Epithelial cell of esophagus (primary cell): ENCODE data around the gene PYGM.

Experiments used
- DNase-seq: peaks from one replicate; pipeline ENCODE4 v3.0.0; 2010; ENCODE audit warnings: low read depth
- H3K4me3 ChIP-seq: 2 replicates; pipeline ENCODE4 v1.5.1; 2011; ENCODE audit warnings: mild to moderate bottlenecking, low read length, control low read depth
- CTCF ChIP-seq: IDR thresholded peaks from 2 replicates; pipeline ENCODE4 v1.5.1; 2011; ENCODE audit warnings: low read depth, mild to moderate bottlenecking, low read length, control low read depth, inconsistent platforms; ENCODE audit not compliant: insufficient read depth; ENCODE audit errors: missing control alignments

Gene PYGM

GRCh38 chr11:64790205-64791095 is 30.7 kb upstream of the PYGM start:
- DNase-seq: no peak
- H3K4me3 ChIP-seq: no peak overlapping the region
- no peak for TF ChIP-seq CTCF

- no peak for DNase-seq
- H3K4me3 ChIP-seq: no peak overlapping the region
These were observed 29.8 kb upstream of the PYGM start for GRCh38 chr11:64789331-64790204.

DNA sequence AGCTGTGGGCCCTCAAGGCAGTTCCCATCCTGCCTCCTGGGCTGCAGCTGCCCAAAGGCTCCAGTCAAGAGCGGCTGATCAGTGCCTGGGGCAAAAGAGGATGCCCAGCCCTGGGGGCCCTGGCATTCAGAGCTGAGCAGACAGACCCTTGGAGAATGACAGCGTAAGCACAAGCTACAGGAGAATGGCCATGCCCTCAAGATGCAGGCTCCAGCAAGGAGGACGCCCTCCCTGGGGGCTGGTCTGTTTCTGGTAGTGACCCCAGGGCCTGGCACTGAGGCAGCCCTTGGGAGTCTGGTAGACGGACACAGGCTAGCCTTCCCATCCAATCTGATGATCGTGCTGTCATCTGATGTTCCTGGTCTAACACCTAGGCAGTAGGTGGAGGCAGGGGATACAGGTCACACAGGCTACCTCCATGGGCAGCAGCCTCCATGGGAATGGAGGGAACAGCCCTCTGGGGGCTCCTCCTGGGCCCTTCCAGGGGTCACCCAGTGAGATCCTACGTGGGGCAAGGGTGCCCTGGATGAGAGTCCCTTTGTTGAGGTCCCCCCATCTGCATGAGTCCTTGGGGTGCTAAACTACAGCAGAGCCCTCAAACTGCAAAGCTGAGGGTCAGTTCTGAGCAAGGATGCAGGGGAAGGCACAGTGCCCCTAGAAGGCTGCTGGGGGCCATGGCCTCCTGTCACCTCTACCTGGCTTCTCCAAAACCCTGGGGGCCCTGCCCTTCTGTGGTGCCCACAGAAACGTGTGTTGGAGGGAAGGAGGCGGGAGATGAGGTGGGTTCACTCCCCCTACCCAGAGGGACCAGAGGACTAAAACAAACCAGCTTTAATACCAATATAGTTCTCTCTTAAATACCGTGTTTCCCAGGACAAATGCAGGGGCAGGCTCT is 28.8 kb upstream of the PYGM start:
- H3K4me3 ChIP-seq: no peak overlapping the region
- no peak for DNase-seq
- no peak for TF ChIP-seq CTCF

More at GRCh38 chr11:64789331-64790204, 29.8 kb upstream of the PYGM start:
- TF ChIP-seq CTCF: no peak

GRCh38 chr11:64787526-64788320 is 27.9 kb upstream of the PYGM start:
- H3K4me3 ChIP-seq: no peak overlapping the region
- peak; percentile 85 for TF ChIP-seq CTCF
- peak; percentile 64 for DNase-seq

DNA sequence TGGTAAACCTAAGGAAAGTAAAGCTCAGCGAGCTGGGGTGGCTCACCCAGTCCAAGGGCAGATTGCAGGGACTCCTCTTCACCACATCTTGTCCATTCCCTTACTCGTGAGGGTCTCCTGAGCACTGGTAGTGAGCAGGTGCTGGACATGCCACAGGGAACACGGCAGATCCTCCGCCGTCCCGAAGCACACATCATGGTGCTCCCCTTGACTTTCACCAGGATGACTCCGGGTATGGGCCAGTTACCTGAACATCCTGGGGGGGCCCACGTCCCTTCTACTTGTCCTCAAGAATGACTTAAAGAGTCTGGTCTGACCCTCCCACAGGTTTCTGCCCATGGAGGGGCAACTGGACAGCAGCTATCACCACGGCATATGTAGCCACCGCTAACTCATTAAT is 26.5 kb upstream of the PYGM start:
- H3K4me3 ChIP-seq: no peak overlapping the region
- no peak for DNase-seq
- TF ChIP-seq CTCF: no peak
